Brain pericyte (primary cell): Measurements from ENCODE around the gene GRID2IP.

ENCODE experiments used
- DNase-seq: peaks from one replicate; pipeline ENCODE4 v3.0.0-alpha.2; 2012; ENCODE audit warnings: low read depth, low spot score

Gene GRID2IP

DNA sequence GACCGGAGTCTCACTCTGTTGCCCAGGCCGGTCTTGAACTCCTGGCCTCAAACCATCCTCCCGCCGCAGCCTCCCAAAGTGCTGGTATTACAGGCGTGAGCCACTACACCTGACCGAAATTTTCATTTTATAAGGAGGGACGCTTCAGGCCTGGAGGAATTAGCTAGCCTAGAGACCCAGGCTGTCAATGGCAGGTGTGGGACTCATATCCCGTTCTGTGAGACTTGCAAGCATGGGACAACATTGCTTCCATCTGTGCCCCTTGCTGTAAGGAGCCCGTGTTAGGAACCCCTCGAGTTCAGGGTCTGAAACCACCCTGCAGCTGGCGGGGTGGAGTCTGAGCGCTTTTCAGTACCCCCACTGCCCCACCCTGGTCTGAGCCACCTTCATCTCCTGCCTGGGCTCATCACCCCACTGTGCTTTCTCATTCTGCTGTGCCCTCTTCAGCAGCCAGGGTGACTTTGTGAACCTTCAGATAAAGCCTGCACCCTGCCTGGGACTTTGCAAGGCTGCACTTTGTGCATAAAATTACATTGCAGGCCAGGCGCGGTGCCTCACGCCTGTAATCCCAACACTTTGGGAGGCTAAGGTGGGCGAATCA lies 102.2 kb downstream of the GRID2IP start:
- no peak for DNase-seq

DNA sequence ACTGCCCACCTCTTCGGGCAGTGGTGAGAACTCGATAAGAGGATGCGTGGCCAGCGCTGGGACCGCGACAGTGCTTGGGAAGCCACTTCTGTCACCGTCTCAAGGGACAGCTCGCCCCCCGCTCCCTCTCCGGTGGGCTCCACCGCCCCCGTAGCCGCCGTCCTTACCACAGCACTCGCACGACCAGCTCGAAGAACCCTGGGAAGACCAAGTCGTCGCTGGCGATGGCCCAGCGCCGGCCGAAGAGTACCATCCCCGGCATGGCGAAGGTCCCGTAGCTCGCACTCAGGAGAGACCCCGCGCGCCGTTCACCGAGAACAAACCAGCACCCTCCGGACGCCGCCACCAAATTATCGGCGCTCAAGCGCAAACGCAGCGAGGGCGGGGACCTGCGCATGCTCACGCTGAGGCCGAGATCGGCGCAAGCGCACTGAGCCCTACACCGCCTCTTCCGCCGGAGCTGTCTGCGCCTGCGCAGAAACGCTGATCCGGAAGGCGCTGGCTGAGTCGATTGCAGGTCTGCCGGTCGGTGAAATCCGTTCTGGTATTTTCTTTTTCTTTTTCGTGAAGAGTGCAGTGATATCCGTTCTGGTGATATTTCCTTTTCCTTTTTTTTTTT lies 103.6 kb downstream of the GRID2IP start, which contains the start of gene DAGLB:
TSS of gene DAGLB (minus strand) at position 374 of the 619 bp plus-strand sequence. CDS start at position 262, 112 bp downstream.
- DNase-seq, result peak; percentile 82
